GM12874 (cell line): Measurements from ENCODE around the gene PACSIN2.

ENCODE experiments used
- TF ChIP-seq, protein P1 (sequence below): IDR thresholded peaks from 2 replicates; pipeline ENCODE4 v1.5.1; 2011; ENCODE audit warnings: low read depth, mild to moderate bottlenecking, control low read depth, low read length, moderate library complexity; ENCODE audit not compliant: insufficient read depth

Gene PACSIN2

DNA sequence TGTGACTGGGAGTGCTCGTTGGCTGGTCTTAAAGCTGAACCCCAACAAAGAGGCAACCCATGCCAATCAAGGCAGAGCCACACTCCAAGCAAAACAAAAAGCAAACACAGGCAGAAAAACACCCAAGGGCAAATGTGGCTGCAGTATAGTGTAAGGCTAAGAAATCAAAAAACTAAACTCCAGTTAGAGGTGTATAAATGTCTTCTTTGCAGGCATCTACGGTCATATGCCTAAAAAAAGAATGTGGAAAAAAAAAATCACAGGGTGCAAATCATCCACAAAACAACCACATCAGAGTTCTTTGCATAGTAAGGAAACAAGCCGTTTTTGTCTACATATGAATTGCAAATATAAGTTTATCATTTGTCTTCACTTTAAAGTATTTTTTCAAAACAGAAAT lies 185.6 kb downstream of the PACSIN2 start:
- TF ChIP-seq, protein P1, sequence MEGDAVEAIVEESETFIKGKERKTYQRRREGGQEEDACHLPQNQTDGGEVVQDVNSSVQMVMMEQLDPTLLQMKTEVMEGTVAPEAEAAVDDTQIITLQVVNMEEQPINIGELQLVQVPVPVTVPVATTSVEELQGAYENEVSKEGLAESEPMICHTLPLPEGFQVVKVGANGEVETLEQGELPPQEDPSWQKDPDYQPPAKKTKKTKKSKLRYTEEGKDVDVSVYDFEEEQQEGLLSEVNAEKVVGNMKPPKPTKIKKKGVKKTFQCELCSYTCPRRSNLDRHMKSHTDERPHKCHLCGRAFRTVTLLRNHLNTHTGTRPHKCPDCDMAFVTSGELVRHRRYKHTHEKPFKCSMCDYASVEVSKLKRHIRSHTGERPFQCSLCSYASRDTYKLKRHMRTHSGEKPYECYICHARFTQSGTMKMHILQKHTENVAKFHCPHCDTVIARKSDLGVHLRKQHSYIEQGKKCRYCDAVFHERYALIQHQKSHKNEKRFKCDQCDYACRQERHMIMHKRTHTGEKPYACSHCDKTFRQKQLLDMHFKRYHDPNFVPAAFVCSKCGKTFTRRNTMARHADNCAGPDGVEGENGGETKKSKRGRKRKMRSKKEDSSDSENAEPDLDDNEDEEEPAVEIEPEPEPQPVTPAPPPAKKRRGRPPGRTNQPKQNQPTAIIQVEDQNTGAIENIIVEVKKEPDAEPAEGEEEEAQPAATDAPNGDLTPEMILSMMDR = no peak

DNA sequence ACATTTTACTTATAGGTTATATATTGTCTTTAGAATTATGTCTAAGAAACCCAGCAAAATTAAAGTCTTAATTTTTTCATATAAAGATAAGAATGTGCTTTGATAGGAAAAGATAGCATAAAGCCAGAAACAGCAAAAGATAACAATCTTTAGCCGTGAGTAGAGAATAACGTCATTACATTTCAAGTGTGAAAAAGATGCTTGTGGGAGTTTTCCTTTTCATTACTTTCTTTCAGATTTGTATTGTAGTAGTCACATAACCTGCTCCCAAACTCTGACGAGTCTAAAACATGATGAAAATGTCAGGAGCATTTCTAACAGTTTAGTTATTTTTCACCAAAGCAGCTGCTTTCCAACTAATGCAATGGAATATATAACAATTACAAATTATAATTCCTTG lies 189.2 kb downstream of the PACSIN2 start:
- TF ChIP-seq, protein P1 = no peak

DNA sequence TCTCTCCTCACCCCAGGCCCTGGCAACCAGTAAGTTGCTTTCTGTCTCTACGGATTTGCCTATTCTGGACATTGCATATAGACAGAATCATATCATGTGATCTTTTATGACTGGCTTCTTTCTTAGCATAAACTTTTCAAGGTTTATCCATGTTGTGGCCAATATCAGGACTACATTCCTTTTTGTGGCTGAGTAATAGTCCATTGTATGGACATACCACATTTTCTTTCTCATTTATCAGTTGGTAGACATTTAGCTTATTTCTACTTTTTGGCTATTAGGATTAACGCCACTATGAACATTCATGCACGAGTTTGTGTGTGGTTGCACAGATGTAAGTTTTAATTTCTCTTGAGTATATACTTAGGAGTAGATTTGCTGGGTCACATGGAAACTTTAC lies 193.6 kb downstream of the PACSIN2 start:
- TF ChIP-seq, protein P1 = no peak

DNA sequence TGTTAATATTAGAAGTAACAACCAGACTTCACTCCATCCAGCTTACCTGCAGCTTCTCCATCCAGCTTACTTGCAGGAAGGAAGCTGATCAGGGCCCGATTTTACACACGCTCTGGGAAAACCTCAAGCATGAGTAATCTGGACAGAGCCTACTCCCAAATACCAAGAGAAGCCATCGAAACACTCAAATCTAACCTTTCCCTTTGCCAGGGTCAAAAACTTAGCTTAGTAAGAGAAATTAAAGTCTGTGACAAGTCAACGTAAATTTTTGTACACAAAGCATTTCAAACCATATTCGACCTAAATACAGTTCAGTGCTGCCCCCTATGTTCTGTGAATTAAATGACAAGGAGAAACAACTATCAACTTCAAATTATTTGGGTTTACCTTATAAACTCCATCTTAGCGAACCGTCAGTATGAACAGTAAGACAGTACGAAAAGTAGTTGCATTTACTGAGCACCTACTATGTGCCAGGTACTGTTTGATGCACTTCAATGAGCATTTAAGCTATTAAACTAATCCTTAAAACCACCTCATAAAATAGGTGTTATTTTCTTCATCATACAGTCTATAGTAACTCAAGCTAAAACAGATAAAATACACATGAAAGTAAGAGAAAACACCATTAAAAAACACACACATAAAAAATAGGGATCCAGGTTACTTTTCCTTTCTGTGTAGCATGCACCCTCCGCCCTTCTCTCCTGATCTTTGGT lies 194.7 kb downstream of the PACSIN2 start:
- TF ChIP-seq, protein P1 = peak; percentile 45
